HG03354 (cell line): Measurements from ENCODE around the gene AGAP1.
"Not testable (repeated sequence)": the region's sequence is repeated elsewhere in the genome, so short reads cannot be mapped to it uniquely, and the experiment has no call there.

Source experiments
- ATAC-seq: cut with Tn5 transposase; IDR thresholded peaks from one replicate; pipeline ENCODE4 v1.9.1; 2021; ENCODE audit warnings: mild to moderate bottlenecking; ENCODE audit not compliant: unreplicated experiment, poor library complexity, severe bottlenecking

The AGAP1 gene

DNA sequence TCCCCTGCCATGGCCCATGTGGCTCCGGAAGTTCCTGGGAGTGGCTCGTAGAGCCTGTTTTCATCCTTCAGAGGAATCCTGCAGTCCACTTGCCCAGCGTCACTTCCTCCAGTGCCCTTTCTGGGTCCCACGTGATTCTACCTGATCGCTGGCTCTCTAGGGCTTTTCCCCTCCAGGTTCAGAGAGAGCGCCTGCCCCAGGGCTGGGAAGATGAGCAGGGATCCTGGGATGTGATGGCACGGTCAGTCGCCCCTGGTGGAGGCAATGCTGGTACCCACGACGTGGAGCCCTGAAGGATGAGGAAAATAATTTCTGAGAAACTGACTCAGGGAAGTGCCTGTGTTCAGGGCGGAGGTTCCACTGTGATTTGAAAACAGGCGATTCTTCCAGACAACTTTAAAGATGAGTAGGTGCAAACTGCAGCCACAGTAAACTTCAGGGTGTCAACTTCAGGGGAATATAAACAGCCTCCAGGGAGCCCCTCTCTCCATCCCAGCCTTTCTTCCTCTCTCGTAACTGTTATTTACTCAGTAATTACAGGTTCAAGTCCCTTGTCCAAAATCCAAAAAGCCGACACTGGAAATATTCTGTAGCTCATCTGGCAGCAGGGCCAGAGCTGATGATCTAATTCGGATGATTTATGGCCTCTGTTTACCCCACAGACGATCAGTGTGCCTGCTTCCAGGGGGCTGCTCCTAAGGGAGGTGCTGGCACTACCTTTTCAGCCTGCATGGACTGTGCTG, 105.9 kb downstream of the AGAP1 start:
- ATAC-seq = no peak

DNA sequence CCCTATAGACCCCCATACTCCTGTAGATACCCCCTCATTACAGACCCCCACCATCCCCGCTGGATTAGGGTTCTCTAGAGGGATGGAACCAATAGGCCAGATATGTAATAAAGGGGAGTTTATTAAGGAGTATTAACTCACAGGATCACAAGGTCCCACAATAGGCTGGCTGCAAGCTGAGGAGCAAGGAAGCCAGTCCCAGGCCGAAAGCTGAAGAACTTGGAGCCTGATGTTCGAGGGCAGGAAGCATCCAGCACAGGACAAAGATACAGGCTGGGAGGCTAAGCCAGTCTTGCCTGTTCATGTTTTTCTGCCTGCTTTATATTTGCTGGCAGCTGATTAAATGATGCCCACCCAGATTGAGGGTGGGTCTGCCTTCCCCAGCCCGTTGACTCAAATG, 106.6 kb downstream of the AGAP1 start:
- no peak for ATAC-seq

DNA sequence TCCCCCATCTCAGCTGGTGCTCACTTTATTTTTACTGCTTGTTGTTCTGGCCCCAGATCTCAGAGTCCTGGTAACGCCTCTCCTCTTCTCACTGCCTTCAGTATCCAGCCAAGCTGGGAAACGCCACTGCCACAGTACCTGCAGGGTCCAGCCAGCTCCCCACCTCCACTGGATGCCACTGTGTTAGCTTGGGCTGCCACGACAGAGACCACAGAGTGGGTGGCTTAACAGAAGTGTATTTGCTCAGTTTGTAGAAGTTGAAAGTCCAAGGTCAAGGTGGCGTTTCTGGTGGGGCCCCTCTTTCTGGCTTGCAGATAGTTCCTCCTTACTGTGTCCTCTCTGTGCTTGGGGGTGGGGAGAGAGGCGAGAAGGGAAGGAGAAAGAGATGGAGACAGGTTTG, 107.1 kb downstream of the AGAP1 start:
- no peak for ATAC-seq

DNA sequence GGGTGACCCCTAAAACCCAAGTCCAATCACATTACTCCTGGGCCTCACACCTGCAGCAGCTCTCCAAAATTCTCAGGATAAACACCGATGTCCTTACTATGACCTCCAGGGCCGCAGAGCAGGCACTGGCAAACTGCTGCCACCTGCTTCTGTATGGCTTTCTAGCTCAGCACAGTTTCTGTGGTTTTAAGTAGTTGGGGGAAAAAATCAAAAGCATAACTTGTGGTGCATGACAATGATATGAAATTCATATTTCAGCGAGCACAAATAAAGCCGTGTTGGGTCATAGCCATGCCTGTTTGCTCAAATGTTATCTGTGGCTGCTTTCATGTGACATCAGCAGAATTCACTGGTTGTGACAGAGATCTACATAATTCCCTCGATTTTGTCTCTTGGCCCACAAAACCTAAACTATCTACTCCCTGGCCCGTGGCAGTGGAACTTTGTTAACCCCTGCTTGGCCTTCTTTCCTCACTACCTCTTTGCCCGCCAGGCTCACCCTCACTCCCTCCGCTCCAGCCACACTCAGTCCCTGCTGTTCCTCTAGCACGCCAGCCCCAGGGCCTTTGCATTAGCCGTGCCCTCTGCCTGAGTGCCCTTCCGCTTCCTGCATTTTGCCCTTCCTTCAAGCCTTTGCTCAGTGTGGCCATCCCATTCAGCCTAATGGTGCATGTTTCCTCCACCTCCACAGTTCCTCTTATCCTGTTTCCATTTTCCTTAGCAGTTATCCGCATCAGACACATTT, 108.3 kb downstream of the AGAP1 start:
- no peak for ATAC-seq

DNA sequence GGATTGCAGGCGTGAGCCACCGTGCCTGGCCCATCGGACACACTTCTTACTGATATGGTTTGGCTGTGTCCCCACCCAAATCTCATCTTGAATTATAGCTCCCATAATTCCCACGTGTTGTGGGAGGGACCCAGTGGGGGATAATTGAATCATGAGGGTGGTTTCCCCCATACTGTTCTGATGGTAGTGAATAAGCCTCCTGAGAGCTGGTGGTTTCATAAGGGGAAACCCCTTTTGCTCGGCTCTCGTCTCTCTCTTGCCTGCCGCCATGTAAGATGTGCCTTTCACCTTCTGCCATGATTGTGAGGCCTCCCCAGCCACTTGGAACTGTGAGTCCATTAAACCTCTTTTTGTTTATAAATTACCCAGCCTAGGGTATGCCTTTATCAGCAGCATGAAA, 109.1 kb downstream of the AGAP1 start:
- ATAC-seq = not testable (repeated sequence)

DNA sequence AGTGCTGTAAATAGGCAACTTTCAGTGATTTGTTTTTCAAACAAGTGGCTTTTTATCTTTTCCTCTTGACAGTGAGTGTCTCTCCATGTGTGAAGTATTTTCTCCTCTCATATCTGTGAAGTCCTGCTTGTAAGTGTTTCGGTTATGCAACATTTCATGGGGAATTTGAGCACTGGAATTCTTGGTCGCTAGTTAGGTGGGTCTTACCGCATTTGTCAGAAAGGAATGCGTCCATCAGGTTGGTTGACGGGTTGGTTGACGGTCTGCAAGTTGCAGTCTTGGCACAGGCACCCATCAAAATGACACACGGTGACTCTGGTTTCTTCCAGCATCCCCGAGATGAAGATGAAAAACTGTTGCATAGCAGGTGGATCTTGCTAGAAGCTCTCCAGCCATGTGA, 109.8 kb downstream of the AGAP1 start:
- no peak for ATAC-seq

DNA sequence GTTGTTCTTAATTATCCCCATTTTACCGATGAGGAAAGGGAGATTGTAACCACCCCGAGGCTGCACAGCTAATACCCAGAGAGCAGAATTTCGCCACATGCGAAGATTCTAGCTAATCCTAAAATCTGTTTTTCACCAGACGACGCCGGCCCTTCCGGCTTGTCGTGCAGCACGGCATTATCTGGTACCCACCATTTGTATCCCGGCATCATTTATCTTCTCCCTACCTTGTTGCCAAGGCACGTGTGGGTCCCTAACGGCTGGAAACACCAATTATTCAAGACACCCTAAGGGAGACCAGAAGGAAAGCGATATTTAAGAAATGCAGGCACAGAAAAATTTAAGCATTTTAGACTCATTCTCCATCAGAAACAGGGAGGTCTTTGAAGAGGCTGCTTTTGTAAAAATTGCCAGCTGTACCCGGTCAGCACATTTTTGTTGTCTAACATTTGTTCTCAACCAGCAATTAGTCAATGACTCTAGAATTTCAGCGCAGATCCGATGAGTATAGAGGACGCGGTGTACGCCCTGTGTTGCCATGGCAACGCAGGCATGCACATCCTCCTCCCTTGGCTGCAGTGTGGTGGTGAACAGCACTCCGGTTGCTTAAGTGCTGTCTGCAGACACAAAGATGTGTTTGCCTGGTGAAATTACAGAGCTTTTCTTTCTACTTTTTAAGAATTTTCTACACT, 111.6 kb downstream of the AGAP1 start:
- ATAC-seq = no peak

DNA sequence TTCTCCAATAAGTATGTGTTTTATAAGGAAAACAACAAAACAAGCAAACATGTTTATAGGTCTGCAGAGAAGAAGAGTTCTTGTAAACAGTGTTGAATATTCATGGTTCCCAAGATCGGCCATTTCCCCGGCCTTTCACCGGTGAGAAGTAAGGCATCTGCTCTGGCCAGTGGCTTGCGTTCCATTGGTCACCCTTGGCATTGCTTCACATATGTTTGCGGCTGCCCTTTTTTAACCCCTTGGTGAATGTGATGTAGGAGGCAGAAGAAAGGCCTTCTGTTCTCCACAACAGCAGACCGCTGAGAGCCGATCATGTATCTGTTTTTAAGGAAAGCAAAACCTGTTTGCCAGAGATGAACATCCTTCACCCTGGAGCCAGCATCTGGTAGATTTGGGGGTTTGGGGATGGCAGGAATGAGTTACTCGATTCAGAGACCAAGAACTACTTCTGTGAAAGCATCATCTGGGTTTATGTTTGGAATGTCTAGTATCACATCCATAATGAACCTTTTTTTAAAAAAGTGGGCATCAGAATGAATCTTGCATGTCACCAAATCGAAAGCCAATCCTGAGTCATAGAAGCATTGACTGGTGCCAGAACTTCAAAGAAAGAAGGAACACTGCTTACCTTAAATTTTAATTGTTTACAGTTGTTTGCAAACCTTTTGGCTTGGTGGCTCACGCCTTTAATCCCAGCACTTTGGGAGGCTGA, 112.3 kb downstream of the AGAP1 start:
- no peak for ATAC-seq

DNA sequence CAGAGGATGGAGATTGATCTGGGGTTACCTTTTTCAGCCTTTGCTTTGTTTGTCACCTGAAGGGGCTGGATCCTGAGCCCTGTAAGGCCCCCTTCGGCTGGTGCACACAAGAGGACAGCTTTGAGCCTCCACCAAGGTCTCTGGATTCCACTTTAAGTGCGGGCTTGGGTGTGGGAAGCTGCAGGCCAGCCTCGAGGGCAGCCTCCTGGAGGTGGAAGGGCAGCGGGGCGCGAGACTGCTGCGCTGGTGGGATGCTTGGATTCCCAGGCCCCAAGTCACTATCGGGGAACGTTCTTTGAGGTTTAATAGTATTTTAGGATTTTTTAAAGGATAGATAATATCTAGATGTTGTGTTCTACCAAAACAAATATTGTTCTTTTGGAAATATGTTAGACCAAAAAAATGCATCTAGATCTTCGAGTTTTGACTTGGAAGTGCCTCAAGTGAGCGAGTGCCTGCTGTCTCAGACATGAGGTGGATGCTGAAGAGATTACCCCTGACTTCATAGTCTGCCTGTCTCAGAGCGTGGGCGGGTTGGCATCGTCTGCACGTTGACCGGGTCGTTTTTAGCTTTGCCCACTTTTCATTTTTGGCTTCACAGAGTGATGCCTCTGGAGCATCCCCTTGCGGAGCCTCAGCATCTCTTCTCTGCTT, 113.8 kb downstream of the AGAP1 start:
- no peak for ATAC-seq

DNA sequence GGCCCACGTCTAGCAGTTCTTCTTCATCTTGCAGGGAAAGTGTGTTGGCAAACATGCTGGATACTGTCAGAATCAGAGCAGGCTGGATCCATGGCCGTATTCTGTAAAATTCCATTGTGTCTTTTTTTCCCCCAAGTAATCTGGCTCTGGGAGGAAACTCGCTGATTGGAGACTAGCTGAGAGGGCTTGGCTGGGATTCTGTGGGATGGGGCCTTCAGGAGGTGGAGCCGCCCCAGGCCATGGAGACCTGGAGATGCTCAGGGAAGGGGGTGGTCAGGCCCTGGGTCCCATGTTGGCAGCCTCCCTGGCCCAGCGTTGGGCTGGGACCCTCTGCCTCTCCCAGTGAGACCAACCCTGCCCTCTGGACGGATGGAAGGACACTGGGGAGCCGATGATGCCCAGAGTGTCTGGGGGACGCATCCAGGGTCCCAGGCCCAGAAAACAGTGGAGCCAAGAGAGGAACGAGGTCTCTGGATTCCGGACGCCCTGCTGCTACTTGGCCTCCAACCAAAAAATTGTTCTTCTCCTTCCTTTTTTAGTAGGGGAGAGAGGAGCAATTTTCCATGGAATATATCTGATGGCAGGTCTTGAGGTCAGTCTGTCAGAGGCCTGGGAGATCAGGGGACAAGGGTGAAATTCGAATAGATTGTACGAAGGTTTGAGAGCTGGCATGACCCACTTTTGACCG, 114.5 kb downstream of the AGAP1 start:
- ATAC-seq = no peak

DNA sequence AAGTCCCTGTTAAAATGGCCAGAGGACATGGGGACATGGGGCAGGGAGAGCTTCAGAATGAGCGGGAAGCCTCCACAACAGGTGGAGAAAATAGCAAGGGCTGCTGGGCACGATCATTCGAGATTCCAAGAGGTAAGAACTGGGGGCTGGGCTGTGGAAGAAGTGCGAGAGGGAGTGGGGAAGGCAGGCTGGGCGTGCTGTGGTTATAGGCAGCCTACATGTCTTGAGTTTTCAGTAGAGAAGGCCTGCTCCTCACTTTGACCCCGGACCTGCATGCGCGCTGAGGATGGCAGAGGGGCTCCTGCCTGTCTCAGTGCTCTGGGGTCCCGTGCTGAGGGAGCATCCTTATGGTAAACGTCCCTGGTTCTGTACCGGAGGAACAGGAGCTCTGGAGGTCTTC, 115.5 kb downstream of the AGAP1 start:
- ATAC-seq = no peak

DNA sequence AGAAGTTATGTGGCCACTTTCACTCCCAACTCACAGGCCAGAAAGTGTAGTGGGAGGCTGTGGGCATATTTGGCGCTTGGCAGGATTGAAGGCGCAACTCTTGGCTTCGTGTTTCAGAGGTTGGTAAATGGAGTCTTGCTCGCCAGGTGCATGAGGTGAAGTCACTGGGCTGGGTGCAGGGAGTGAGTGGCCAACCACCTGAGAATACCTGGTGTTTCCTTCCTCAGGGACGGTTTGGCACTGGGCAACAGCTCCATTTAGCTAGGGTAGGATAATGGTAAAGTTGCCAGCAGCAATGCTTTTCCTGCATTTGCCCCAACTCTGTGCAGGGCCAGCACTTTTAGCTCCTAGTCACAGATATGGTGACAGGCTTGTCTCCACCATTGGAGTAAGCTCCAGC, 115.9 kb downstream of the AGAP1 start:
- ATAC-seq = no peak

DNA sequence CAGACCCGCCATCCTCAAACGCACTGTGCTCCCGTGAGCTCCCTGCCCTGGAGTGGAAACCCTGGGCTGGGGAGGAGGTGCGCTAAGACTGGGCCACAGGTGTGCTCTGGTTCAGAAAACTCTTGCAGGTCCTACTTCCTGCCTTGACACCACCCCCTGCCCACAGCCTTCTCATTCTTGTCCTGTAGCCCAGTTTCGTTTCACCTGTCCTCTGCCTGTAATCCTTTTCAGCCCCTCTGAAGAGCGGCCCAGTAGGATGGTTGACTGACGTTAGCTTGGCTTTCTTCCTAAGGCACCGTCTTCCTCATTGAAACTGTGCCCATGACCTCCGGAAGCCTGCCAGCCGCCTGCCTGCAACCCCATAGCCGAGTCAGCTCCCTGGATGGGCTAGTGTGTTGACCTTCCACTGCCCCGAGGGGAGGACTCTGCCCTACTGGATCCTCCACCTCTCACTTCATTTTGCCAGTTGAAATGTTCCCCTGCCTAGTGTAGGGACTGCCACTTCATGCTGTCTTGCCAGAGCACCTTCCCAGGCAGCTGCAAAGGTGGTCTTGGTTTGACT, 116.9 kb downstream of the AGAP1 start:
- no peak for ATAC-seq

DNA sequence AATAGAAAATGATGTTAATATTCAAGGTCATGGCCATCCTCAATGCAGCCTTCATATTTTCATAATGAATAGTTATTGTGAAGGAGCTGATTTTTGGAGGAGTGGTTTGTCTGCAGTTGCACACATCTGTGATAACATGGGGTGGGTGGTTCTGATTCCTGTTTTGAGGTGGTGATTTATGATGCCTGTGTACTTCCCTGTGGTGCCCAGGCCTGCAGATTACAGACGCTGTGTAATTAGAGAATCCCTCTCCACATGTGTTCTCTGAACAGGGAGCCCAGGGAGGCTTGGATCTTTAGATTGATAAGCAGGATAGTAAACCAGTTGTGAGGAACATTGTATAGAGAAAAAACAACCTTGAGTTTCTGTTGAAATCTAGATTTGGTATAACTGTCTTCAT, 117.5 kb downstream of the AGAP1 start:
- no peak for ATAC-seq

DNA sequence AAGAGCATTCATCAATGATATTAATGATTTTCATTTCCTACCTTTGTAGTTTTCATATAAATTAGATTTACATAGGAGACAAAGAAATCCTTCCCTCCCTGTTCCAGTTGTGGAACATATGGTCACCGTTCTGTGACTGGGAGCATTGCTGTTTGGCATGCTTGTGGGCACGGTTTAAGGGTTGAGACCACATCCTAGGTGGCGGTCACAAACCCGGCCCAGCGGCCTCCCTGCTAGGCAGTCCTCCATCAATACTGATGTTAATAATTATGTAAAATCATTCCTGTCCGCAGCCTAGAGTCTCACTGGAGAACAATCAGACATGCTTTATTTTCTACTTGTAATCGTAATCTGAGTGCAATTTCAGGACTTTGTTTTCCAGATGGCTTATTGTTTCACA, 117.9 kb downstream of the AGAP1 start:
- no peak for ATAC-seq

DNA sequence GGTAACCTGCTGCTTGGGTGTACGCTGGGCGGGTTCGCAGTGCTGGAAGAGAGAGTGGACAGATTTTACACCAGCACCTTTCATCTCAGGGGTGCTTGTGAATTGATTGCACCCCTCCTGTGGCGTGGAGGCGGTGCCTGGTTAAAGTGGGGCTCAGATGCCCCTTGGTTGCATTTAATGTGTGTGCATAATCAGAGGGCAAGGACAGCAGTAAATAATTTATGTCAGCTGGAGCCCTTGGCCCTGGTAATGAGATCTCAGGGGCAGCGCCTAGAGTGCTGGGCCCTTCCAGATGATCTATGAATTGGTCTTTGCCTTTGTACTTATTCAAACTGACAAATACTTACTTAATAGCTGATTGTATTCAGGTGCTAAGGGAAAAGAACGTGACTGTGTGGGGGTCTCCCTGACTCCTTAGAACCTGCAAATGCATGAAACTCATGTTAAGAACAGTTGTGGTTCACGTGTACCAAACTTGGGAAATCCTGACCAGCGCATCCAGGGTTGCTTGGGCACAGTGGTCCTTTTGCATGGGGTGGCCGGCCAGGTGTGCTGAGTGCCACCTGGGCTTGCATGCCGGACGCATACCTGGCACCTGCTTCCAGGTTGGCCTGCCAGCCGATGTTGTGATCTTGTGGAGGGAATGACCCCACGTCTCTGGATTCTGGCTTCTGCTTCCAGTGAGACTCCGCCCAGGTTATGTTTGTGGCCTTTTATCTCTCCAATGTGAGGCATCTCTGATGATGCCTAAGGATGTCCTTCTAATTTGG, 118.5 kb downstream of the AGAP1 start:
- ATAC-seq = no peak

DNA sequence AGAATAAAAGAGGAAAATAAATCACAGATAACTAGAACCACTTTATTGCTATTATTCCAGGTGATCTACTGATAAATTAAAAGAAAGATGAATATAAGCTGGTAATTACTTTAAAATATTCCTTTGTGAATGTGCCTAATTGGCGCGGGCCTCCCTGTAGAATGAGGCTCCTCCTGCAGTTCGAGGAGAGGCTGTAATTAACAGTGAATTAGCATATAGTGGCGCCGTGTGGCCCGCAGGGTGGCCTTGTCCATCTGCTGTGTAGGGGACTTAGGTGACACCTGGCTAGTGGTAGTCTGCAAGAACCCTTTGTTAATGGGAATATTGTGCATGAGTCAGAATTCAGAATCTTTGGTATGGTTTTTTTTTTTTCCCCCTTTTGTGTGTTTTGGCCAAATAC, 119.8 kb downstream of the AGAP1 start:
- ATAC-seq = no peak

DNA sequence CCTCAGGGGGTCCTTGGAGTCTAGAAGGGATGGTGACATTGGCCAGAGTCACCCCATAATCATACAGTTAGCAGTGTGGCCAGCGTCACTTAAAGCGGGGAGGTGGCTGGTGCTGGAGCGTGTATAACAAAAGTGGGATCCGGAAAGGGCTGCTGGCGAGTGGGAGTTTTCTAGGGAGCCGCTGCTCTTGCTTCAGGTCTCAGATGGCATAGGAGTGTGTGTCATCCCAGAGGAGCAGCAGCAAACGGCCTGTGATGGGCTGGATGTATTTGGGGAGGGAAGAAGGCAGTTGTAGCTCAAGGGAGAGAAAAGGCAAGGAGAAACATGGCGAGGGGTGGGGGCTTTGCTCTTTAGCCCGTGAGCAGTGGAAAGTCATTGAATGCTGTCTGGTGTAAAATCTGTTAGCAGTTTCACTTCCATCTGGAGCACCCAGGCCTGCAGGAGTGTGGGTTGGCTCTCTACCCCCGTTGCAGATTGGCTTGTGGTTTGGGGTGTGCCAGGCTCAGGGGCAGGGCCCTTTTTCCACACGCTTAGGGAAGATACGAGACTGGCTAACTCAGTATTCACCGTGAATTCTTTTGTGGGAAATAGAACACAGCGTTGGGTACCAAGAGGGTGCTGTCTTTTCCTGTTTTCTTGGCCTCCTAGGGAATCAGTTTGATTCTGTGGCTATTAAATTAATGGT, 120.5 kb downstream of the AGAP1 start:
- no peak for ATAC-seq
